Transverse colon (tissue), 4 donors: ENCODE data around the gene IFT80.

ENCODE experiments used
- POLR2A ChIP-seq: fragments of 450-650 bp; IDR thresholded peaks from one replicate; pipeline ENCODE4 v1.6.1; 2016; ENCODE audit warnings: antibody characterized with exemption, mild to moderate bottlenecking, moderate library complexity
- POLR2AphosphoS5 ChIP-seq, 3 donors: sonication (generic); formaldehyde crosslinking; IDR thresholded peaks; one replicate each; pipeline ENCODE4 v1.6.1; 2016; ENCODE audit warnings: antibody characterized with exemption in 3 of 3
- TF ChIP-seq, protein P1 (sequence below), 5 experiments: fragments of 200-600 bp in 3 of 5; fragments of 450-650 bp in 2 of 5; sonication (generic) in 3 of 5; IDR thresholded peaks; 1 replicate in 2 of 5; 2 replicates in 3 of 5; pipeline ENCODE4 v1.5.1; 2016 to 2017; ENCODE audit warnings: antibody characterized with exemption in 5 of 5, inconsistent platforms in 3 of 5, mild to moderate bottlenecking in 2 of 5, moderate library complexity in 1 of 5

DNA sequence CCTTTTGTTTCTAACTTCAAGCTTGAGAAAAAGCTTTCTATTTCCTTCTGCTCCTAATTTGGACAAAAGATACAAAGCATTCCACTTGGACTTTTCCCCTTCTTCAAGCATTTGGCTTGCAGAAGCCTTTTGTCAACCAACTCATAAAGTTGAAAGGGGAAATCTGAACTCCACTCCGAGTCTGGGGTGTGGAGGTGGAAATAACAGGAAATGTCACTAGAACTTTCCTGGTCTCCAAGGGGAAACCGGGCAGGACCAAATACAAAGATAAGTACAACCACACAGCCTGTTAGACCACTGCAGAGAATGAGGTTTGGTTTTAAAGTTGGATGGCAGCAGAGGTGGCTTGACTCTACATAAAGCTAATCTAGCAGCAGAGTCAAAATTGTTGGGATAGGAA lies 178.0 kb downstream of the IFT80 start:
- TF ChIP-seq POLR2A (no peak), POLR2AphosphoS5 (IDR thresholded peaks at IDR 0.05) (no peak)
- TF ChIP-seq, protein P1, sequence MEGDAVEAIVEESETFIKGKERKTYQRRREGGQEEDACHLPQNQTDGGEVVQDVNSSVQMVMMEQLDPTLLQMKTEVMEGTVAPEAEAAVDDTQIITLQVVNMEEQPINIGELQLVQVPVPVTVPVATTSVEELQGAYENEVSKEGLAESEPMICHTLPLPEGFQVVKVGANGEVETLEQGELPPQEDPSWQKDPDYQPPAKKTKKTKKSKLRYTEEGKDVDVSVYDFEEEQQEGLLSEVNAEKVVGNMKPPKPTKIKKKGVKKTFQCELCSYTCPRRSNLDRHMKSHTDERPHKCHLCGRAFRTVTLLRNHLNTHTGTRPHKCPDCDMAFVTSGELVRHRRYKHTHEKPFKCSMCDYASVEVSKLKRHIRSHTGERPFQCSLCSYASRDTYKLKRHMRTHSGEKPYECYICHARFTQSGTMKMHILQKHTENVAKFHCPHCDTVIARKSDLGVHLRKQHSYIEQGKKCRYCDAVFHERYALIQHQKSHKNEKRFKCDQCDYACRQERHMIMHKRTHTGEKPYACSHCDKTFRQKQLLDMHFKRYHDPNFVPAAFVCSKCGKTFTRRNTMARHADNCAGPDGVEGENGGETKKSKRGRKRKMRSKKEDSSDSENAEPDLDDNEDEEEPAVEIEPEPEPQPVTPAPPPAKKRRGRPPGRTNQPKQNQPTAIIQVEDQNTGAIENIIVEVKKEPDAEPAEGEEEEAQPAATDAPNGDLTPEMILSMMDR (IDR thresholded peaks at IDR 0.05) = no peak
